Stimulated activated naive CD8-positive, alpha-beta T cell treated with anti-CD3 and anti-CD28 coated beads, Interleukin-15, Interleukin-2, amounts not matched to agents 100 U/mL and 50 U/mL, for 24 hours (primary cell): ENCODE data around the gene XPC.

Experiments used
- ATAC-seq: fragments of 150-1000 bp; cut with Tn5 transposase; one replicate; pipeline ENCODE4 v1.10.0; 2021
- DNase-seq: peaks from one replicate; pipeline ENCODE4 v3.0.0; 2021

XPC gene

GRCh38 chr3:14170531-14171159 lies 7.8 kb downstream of the XPC start:
- no peak for ATAC-seq
- no peak for DNase-seq

- no peak for DNase-seq
- ATAC-seq = no peak
These were observed 8.5 kb downstream of the XPC start for GRCh38 chr3:14169871-14170270.

GRCh38 chr3:14169435-14169834 lies 9.0 kb downstream of the XPC start:
- DNase-seq = no peak
- no peak for ATAC-seq

GRCh38 chr3:14166877-14167603 lies 11.4 kb downstream of the XPC start:
- DNase-seq (no peak), ATAC-seq (no peak)

GRCh38 chr3:14162178-14162577 lies 16.2 kb downstream of the XPC start:
- ATAC-seq = no peak
- DNase-seq = no peak

- DNase-seq = no peak
- no peak for ATAC-seq
These were observed 17.1 kb downstream of the XPC start for GRCh38 chr3:14161282-14161681.

- ATAC-seq = no peak
- DNase-seq = no peak
These were observed 19.0 kb downstream of the XPC start for GRCh38 chr3:14159426-14159825.

- DNase-seq = no peak
- no peak for ATAC-seq
These were observed 20.0 kb downstream of the XPC start for GRCh38 chr3:14158370-14158769.

GRCh38 chr3:14157951-14158350 lies 20.4 kb downstream of the XPC start:
- DNase-seq (no peak), ATAC-seq (peak; percentile 32)

GRCh38 chr3:14156843-14157561 lies 21.4 kb downstream of the XPC start:
- DNase-seq (no peak), ATAC-seq (no peak)

GRCh38 chr3:14156201-14156600 lies 22.2 kb downstream of the XPC start:
- ATAC-seq = no peak
- DNase-seq = no peak

GRCh38 chr3:14154895-14155440 lies 23.4 kb downstream of the XPC start:
- DNase-seq (no peak), ATAC-seq (no peak)

GRCh38 chr3:14154276-14154675 lies 24.1 kb downstream of the XPC start:
- no peak for DNase-seq
- ATAC-seq = no peak

- ATAC-seq = no peak
- no peak for DNase-seq
These were observed 24.7 kb downstream of the XPC start for GRCh38 chr3:14153663-14154062.

GRCh38 chr3:14152963-14153355 lies 25.4 kb downstream of the XPC start:
- DNase-seq (no peak), ATAC-seq (no peak)

- no peak for ATAC-seq
- DNase-seq = no peak
These were observed 26.0 kb downstream of the XPC start for GRCh38 chr3:14152233-14152962.

GRCh38 chr3:14151471-14152083 lies 26.8 kb downstream of the XPC start:
- no peak for DNase-seq
- ATAC-seq = no peak

GRCh38 chr3:14150491-14151230 lies 27.7 kb downstream of the XPC start:
- no peak for ATAC-seq
- no peak for DNase-seq

GRCh38 chr3:14150078-14150477 lies 28.3 kb downstream of the XPC start:
- DNase-seq (no peak), ATAC-seq (no peak)

- DNase-seq (no peak), ATAC-seq (no peak)
These were observed 30.1 kb downstream of the XPC start for GRCh38 chr3:14148041-14148985.
